Mesothelial cell of epicardium (in vitro differentiated cells): ENCODE results near the gene CTNND2. TPM values are rescaled to one million over a fixed set of nuclear protein-coding genes. Genes with fewer than 3 reads are reported as not detected.

Source experiments
- DNase-seq, 2 experiments: peaks; one replicate each; pipeline ENCODE4 v3.0.0; 2021; ENCODE audit warnings: low spot score in 2 of 2; ENCODE audit not compliant: unreplicated experiment in 2 of 2
- H3K27ac Mint-ChIP-seq: 2 replicates; pipeline ENCODE4 v1.8.0; 2021; ENCODE audit warnings: mixed read lengths
- H3K27me3 Mint-ChIP-seq: 2 replicates; pipeline ENCODE4 v1.8.0; 2021; ENCODE audit warnings: low read depth, mixed read lengths
- H3K36me3 Mint-ChIP-seq: 2 replicates; pipeline ENCODE4 v1.8.0; 2021; ENCODE audit warnings: mixed read lengths
- H3K4me1 Mint-ChIP-seq: 2 replicates; pipeline ENCODE4 v1.8.0; 2021; ENCODE audit warnings: mixed read lengths
- H3K4me3 Mint-ChIP-seq: 2 replicates; pipeline ENCODE4 v1.8.0; 2021; ENCODE audit warnings: mild to moderate bottlenecking, moderate library complexity, mixed read lengths
- H3K9me3 Mint-ChIP-seq: 2 replicates; pipeline ENCODE4 v1.8.0; 2021; ENCODE audit warnings: mixed read lengths
- total RNA-seq: library from RNA; stranded (reverse); gene quantifications from 3 replicates; pipeline ENCODE4 v1.2.1, GENCODE V29; 2021
- TF ChIP-seq, protein P1 (sequence below): fragments of 200-600 bp; sonication (generic); IDR thresholded peaks from one replicate; pipeline ENCODE4 v1.5.0; 2021; ENCODE audit warnings: antibody characterized with exemption; ENCODE audit not compliant: unreplicated experiment

Gene CTNND2
- total RNA-seq, 1 donor from 2014 or later, result 7.9 TPM

DNA sequence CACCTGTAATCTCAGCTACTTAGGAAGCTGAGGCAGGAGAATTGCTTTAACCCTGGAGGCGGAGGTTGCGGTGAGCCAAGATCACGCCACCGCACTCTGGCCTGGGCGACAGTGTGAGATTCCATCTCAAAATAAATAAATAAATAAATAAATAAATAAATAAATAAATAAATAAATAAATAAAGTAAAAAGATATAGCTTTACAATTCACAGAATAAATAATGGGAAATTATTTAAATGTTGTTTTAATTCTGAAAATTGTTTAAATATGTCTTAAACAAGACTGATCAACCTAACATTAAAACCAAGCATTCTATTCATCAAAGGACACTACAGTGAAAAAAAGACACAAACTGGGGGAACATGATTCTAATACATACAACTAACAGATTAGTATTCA, 357.1 kb downstream of the CTNND2 start:
- Mint-ChIP-seq H3K4me3 (no peak overlapping the region), H3K9me3 (no peaks in the 10 kb centered on the region), H3K27ac (no peak overlapping the region), H3K36me3 (no peaks in the 10 kb centered on the region), H3K4me1 (peaks cover 9% of the 10 kb centered on the region), H3K27me3 (peaks cover 3% of the 10 kb centered on the region)
- no peak for DNase-seq
- TF ChIP-seq, protein P1, sequence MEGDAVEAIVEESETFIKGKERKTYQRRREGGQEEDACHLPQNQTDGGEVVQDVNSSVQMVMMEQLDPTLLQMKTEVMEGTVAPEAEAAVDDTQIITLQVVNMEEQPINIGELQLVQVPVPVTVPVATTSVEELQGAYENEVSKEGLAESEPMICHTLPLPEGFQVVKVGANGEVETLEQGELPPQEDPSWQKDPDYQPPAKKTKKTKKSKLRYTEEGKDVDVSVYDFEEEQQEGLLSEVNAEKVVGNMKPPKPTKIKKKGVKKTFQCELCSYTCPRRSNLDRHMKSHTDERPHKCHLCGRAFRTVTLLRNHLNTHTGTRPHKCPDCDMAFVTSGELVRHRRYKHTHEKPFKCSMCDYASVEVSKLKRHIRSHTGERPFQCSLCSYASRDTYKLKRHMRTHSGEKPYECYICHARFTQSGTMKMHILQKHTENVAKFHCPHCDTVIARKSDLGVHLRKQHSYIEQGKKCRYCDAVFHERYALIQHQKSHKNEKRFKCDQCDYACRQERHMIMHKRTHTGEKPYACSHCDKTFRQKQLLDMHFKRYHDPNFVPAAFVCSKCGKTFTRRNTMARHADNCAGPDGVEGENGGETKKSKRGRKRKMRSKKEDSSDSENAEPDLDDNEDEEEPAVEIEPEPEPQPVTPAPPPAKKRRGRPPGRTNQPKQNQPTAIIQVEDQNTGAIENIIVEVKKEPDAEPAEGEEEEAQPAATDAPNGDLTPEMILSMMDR, result no peak

DNA sequence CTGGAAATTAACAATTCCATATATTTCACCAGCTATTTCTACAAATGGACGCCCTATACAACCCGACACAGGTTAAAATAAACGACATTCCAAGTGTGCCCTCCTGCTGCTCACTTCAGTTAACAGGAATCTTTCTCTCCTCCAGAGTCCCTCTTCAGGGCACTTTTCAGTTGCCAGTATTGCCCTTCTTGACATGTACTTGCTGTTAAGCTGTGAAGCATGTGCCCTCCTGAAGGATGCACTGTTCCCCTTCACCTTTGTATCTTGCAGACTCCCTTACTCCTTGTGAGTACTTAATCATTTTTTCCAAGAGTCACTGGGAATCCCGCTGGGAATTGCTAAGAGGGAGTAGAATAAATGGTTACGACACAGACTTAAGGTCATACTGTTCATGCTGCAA, 364.1 kb downstream of the CTNND2 start:
- no peak for DNase-seq
- TF ChIP-seq, protein P1, result no peak
- no peaks in the 10 kb centered on the region for H3K36me3 Mint-ChIP-seq
- H3K9me3 Mint-ChIP-seq, result no peaks in the 10 kb centered on the region
- H3K4me1 Mint-ChIP-seq, result peaks cover 4% of the 10 kb centered on the region
- no peak overlapping the region for H3K4me3 Mint-ChIP-seq
- no peak overlapping the region for H3K27ac Mint-ChIP-seq
- peaks cover 2% of the 10 kb centered on the region for H3K27me3 Mint-ChIP-seq

DNA sequence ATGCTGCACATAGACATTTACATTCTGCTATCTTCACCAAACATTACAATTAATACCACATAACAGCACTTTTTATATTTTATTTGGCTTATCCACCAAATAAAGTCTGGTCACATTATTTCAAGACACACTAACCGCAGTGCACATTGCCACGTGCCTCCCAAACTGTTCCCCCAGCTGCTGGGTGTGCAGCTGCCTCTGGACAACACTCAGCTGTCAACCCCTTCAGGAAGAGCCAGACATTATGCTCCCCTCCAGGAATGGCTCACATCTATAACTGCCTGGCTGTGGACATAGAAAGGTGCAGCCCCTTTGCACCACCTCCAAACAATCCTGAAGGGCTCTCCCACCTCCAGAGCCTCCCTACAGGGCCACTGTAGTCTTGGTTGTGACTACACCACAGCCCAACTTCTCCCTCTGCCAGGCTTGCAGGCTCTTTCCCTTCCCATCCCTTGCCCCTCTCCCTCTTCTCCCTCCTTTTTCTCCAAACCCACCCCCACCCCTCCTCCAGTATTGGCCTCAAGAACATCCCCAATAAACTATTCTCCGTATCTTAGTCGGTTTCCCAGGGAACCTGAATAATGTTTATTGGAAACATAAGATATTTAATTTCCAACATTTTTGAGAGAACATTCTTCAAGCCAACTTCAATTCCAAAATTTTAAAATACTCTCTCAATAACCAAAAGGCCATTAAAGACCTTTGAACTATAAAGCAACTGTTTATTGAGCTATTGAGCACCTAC, 372.3 kb downstream of the CTNND2 start:
- no peak overlapping the region for H3K27ac Mint-ChIP-seq
- no peak for DNase-seq
- H3K4me1 Mint-ChIP-seq, result peaks cover 4% of the 10 kb centered on the region
- peaks cover 5% of the 10 kb centered on the region for H3K27me3 Mint-ChIP-seq
- no peak overlapping the region for H3K4me3 Mint-ChIP-seq
- H3K36me3 Mint-ChIP-seq, result no peaks in the 10 kb centered on the region
- TF ChIP-seq, protein P1, result no peak
- H3K9me3 Mint-ChIP-seq, result no peaks in the 10 kb centered on the region

DNA sequence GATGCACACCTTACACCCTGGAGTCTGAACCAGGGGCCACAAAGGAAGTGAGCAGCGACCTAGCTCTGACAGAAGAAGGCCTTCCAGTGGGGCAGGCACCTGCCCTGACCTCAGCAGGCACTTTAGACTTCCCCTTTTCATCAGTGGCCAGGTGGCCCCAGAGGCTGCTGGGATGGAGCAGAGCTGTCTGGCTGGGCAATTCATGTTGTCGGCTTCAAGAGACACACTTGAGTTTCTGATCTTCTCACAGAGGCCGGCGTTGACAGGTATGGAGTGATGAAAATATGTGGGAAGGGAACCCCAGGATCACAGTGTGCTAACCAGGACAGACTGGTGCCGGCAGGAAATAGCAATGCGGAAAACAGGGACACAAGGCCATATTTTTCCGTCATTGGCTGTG, 375.5 kb downstream of the CTNND2 start:
- peaks cover 20% of the 10 kb centered on the region for H3K4me1 Mint-ChIP-seq
- no peak for DNase-seq
- TF ChIP-seq, protein P1, result no peak
- no peak overlapping the region for H3K27ac Mint-ChIP-seq
- no peaks in the 10 kb centered on the region for H3K36me3 Mint-ChIP-seq
- no peaks in the 10 kb centered on the region for H3K9me3 Mint-ChIP-seq
- no peak overlapping the region for H3K4me3 Mint-ChIP-seq
- H3K27me3 Mint-ChIP-seq, result peaks cover 3% of the 10 kb centered on the region

DNA sequence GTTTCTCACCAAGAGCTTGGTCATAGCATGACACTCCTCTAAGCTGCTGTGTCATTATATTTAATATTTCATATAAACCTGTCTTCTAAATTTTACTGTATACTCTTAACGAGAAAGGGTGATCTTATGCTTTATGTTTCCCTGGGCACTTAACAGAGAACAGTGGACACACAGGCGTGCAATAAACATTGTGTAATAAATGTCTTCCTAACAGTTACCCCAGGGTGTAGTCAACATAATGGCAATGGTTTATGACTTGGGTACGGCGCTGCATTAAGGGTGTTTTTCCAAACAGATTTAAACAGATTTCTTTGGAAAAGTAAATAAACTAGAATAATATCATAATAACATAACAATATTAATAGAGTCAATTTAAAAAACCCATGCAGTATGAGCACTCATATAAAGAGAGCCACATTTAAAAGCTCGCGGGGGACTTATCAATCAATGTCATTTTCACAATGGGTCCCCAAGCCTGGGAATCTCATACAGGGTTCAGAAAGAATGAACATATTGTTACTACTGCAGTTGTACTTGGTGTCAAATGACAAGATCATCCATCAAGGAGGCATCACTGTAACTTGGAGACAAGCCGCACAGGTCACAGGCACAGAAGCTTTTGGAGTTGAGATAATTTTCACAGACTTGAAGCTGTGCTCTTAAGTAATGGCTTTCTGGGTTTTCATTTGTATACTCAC, 376.4 kb downstream of the CTNND2 start:
- H3K36me3 Mint-ChIP-seq, result no peaks in the 10 kb centered on the region
- TF ChIP-seq, protein P1, result no peak

More for the DNA sequence above, 376.4 kb downstream of the CTNND2 start:
- Mint-ChIP-seq H3K4me3 (no peak overlapping the region), H3K27me3 (peaks cover 2% of the 10 kb centered on the region), H3K9me3 (no peaks in the 10 kb centered on the region), H3K27ac (no peak overlapping the region), H3K4me1 (peaks cover 21% of the 10 kb centered on the region)
- DNase-seq, result no peak
